Stimulated activated CD4-positive, alpha-beta T cell treated with anti-CD3 and anti-CD28 coated beads, Interleukin-1b, Interleukin-23, amount 100 ng/mL, for 4 hours (primary cell): ENCODE results near the gene S100A5.
"Not testable (repeated sequence)": the region's sequence is repeated elsewhere in the genome, so short reads cannot be mapped to it uniquely, and the experiment has no call there.

Source experiments
- DNase-seq, 2 donors: peaks; one replicate each; pipeline ENCODE4 v3.0.0-alpha.2; 2020; ENCODE audit warnings: low read depth in 2 of 2

The S100A5 gene

DNA sequence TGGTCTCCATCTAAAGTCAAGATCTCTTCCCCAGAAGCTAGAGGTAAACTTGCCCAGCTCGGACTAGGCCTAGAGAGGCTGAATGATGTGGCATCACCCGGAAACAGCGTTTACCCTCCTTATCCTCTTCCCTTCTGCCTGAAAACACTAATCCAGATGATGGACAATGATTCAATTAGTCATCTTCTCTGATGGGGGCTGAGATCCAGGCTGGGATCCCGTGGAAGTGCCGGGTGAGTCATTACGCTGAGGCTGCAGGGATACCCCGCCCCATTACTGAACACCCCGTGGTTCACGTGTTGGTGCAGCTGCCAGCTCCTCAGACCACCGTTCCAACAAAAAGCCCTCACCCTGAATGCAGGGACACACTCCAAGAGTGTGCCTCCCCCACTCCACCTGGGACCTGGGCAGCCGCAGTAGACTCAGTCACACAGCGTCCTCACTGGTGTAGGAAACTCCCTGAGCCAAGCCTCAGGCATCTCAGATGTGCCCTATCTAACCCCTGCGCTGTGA, 7.0 kb downstream of the S100A5 start:
- no peak for DNase-seq

DNA sequence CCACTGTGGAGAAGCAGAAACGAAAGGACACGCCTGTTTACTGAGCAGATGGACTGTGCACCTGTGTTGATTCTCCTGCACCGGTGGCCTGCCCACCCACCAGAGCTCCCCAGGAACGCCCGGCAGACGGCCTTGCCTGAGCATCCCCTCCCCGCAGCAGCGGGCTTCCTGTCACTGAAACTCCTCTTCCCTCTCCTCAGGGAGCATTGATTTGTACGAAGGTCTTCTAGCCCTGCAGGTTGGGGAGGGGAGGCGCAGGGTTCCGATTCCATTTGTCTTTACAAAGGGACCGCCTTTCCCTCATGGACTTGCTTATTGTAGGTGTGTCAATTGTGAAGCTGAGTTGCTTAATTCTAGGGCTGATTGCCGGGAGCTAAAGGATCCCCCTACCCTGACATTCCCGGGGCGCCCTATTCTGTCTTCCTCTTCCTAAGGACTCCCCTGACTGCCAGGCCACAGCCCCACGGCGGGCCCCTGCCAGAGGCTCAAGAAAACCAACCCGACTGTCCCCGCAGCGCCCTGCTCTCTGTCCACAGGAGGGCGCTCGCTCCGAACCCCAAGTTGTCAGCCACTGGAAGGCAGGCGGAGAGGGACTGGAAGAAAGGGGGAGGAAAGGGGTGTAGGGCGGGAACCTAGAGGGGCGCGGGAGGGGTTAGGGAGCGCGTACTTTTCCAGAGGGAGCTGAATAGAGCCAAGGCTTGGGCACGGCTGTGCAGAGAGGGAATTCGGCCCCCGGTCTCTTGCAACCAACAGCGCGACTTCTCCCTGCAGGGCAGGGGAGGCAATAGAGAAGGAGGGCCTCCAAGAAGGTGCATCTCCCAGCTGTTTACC, 7.8 kb downstream of the S100A5 start:
- DNase-seq = peak; percentile 65 to 69

DNA sequence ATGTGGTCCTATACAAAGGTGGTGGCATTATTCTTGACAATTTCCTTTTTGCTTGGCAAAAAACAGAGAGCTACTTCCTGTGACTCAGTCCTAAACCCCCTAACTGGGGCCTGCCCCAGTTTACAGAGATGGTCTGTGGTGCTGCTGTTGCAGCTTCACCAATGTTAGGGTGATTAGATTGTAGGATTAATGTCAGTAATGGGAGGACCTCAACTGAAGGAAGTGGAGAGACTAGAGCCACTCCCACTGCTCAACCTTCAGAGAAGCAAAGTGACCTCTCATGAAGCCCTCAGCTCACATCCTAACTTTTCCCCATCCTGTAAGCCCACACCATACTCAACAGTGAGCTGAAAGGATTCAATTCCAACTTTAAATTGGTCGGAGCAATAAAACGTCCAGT, 8.6 kb downstream of the S100A5 start:
- DNase-seq = peak in 1 of 2 donors; percentile 32

DNA sequence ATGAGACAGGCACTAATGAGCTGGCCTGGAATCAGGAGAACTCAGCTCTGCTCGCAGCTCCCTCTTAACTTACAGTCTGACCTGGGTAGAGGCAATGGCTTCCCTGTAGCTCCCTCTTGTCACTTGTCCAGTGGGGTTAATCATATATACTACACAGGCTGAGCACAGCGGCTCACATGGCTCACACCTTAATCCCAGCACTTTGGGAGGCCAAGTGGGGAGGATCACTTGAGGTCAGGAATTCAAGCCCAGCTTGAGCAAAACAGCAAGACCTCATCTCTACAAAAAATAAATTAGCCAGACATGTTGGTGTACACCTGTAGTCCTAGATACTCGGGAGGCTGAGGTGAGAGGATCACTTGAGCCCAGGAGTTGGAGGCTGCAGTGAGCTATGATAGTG, 9.1 kb downstream of the S100A5 start:
- no peak for DNase-seq

DNA sequence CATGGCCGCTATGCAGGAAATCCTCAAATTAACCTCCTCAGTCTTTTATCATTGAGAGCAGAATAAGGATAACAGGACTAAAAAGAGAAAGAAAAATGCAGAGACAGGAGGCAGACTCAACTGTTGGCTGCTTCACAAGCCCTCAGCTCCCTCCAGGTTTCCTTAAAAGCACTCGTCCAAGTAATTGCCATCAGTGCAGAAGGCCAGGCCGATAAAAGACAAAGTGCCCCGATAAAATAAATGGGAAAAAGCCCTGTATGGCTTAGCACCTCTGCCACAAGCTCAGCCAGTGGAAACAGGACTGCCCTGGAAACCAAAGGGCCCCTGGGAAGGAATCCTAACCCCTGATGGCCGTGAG, 13.1 kb downstream of the S100A5 start:
- no peak for DNase-seq

DNA sequence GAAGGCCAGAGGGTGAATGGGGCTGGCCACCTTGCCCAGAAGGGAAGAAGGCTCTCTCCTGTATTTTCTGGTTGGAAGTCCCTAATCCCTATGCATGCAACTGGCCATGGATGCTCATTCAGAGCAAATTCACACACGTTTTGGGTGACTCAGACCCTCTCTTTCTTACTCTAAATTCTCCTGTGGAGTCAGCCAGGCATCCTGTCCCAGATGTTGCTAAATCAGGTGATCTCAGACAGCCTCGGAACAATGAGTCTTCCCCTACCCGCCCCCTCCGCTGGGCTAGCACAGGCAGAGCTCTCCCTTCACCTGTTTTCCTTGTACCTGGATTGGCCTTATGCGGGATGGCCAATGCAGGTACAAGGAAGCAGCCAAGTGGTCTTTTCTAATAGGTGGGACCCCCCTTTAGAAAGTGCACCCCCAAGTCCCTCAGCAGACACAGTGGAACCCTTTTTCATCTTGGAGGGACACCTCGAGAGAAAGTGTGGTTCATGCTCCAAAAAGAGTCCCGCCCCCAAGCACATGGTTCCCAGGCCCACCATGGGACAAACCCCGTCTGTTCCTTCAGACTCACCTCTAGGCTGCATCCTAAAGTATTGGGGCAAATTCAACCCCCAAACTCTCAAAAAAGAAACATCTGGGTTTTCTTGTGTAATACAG, 13.6 kb downstream of the S100A5 start:
- DNase-seq = no peak

DNA sequence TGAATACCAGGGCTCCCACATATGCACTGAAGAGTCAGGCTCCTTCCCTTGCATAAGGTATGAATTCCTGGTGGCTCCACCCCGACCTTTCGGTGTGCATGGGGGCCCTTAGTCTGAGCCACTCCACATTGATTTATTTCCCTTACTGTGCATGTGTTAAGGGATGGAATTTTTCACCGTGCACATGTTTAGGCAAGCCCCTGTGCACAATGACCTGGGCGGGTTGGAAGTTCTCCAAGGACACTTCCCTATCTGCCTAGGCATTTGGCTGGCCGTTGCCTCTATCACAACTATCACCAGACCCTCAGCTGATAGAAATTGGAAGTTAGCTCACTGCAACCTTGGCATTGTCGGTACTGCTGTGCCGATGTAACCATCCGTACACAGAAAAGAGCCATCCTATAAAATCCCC, 14.6 kb downstream of the S100A5 start:
- no peak for DNase-seq

DNA sequence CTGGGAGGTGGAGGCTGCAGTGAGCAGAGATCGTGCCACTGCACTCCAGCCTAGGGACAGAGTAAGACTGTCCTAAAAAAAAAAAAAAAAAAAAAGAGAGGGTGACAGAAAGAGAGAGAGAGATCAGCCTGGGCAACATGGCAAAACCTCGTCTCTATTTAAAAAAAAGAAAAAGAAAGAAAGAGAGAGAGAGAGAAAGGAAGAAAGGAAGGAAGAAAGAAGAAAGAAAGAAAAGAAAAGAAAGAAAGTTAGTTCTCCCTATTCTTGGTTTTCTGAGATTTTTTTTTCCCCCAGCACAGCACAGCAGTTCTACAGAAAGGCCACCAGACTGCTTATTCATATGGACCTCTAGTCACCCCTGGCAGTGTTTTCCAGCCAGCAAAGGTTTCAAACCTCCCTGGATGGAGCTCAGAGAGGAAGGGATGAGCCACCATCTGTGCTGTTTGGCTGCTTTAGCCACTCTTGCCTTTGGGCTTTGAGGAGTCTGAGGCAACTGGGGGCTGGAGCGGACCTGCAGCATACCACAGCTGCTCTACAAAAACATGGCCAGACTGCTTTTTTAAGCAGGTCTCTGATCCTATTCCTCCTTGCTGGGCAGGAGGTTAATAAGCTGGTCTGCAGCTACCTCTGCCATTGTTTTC, 15.5 kb downstream of the S100A5 start:
- no peak for DNase-seq

DNA sequence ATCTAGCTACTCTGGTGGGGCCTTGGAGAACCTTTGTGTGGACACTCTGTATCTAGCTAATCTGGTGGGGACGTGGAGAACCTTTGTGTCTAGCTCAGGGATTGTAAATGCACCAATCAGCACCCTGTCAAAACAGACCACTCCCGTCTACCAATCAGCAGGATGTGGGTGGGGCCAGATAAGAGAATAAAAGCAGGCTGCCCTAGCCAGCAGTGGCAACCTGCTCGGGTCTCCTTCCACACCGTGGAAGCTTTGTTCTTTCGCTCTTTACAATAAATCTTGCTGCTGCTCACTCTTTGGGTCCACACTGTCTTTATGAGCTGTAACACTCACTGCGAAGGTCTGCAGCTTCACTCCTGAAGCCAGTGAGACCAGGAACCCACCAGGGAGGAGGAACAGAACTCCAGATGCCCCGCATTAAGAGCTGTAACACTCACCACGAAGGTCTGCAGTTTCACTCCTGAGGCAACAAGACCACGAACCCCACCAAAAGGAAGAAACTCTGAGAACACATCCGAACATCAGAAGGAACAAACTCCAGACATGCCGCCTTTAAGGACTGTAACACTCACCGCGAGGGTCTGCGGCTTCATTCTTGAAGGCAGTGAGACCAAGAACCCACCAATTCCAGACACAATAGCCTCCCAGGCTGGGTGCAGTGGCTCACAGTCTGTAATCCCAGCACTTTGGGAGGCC, 18.2 kb downstream of the S100A5 start:
- not testable (repeated sequence) for DNase-seq

DNA sequence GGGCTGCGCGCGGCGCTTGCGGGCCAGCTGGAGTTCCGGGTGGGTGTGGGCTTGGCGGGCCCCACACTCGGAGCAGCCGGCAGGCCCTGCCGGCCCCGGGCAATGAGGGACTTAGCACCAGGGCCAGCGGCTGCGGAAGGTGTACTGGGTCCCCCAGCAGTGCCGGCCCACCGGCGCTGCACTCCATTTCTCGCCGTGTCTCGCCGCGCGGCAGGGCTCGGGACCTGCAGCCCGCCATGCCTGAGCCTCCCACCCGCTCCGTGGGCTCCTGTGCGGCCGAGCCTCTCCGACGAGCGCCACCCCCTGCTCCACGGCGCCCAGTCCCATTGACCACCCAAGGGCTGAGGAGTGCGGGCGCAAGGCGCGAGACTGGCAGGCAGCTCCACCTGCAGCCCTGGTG, 18.9 kb downstream of the S100A5 start:
- not testable (repeated sequence) for DNase-seq

DNA sequence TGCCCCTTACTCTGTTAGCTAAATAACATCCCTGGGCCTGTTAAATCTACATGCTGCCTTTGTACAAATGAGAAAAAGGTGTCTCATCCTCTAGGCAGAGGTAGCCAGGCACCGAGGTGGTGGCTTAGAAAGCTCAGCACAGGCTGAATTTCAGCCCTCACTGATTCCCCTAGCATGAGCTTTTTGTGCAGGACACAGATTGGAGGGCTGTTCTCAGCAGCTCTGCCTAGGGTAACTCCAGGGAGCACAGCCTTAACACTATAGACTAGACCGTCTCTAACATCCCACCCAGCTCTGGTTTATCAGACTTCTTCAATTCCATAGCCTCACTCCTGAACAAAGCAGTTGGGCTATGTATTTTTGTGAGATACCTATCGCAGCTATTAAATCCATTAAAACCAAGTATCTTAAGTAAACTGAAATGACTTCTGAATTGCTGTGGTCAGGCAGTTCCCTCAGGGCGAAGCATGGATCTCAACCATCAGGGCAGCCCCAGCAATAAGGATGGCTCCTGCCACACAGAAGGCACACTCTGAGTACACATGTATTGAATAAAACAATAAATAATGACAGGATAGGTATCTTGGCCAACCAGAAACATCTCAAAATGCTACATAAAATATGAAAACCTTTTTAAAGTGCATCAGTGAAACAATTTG, 19.8 kb downstream of the S100A5 start:
- DNase-seq = no peak

DNA sequence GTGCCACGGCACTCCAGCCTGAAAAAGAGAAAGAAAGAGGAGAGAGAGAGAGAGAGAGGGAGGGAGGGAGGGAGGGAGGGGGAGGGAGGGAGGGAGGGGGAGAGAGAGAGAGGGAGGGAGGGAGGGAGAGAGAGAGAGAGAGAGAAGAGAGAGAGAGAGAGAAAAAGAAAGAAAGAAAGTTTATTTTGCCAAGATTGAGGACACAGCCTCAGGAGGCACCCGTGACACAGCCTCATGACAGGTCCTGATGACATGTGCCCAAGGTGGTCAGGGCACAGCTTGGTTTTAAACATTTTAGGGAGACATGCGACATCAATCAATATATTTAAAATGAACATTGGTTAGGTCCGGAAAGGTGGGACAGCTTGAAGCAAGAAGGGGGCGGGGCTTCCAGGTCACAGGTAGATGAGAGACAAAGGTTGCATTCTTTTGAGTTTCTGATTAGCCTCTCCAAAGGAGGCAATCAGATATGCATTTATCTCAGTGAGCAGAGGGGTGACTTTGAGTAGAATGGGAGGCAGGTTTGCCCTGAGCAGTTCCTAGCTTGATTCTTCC, 20.5 kb downstream of the S100A5 start:
- DNase-seq = not testable (repeated sequence)

DNA sequence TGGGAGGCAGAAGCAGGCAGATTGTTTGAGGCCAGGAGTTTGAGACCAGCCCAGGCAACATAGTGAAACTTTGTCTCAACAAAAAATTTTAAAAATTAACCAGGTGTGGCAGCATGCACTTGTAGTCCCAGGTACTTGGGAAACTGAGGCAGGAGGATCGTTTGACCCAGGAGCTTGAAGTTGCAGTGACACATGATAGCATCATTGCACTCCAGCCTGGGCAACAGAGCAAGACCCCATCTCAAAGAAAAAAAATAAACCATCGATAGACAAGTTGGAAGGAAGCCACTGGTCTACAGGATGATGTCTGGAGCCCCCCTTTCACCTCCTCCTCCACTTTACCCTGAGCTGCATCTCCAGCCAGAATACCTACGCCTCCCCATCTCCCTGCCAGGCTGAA, 21.5 kb downstream of the S100A5 start:
- DNase-seq = no peak

DNA sequence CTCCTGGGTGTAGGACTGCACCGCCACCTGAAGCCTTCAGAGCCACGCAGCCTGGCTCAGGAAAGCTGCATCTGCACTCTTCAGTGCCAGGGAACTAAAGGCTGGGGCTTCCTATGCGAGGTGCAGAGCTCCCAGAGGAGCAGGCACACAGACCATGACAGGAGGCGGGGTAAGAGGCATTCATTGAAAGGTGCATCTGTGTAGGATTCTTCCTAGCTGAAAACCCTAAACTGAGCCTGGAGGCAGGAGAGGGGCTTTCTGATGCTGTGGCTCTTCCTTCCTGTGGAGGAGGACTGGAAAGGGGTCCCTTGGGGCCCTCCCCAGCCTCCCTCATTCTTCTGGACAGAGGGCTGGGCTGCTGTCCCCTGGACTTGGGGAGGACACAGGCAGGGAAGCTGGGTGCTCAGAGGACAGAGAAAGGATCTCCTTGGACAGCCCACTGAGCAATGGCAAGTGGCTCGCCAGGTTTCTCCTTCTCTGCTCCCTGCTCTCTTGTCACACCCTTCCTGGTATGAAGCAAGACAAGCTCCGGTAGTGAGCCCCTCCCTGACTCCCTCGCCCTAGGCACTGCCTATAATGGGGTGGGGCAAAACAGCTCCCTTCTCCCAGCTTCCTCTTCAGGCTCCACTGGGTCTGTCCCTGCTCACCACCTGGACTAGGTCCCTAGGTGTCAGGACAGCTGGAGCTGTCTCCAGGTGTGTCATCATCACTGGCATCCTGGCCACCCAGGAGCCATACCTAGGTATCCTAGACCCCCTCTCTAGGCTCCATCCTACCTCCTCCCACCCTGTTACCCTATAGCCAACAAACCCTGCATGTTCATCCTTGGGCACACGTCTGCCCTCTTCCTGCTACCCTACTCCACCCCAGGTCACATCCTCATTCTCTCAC, 25.0 kb downstream of the S100A5 start:
- no peak for DNase-seq

DNA sequence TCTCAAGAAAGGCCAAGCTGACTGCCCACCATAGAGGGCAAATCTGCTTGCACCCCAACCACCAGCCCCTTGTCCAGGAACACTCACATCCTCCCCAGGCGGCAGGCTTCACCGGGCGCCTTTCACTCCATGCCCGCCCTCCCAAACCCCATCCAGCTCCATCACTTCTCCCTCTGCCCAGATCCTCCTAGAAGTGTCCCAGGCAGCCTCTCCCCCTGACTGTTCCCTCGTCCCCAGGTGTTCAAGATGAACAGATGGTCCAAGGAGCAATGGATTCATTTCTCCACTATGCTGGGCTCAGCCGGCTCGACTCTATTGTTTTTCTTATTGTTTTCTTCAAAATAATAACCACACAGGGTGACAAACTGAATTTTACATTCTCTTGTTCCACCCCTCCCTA, 27.1 kb downstream of the S100A5 start:
- no peak for DNase-seq

DNA sequence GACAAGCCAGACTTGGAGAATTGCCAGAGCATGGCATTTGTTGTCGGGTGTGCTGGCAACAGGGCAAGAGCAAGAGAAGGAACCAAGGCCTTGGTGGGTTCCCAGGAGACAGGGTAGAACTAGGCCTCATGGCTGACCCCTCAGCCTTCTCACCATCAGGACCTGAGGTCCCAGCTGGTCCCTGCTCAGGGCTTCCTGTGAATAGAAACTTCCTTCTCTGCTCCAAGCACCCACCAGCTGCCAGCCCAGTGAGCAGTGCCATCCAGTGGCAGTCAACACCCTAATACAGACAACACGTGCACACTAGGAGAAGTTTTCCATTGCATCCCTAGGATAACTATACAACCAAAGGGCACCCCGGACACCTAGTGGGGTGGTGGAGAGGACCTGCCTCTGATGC, 27.7 kb downstream of the S100A5 start:
- no peak for DNase-seq

DNA sequence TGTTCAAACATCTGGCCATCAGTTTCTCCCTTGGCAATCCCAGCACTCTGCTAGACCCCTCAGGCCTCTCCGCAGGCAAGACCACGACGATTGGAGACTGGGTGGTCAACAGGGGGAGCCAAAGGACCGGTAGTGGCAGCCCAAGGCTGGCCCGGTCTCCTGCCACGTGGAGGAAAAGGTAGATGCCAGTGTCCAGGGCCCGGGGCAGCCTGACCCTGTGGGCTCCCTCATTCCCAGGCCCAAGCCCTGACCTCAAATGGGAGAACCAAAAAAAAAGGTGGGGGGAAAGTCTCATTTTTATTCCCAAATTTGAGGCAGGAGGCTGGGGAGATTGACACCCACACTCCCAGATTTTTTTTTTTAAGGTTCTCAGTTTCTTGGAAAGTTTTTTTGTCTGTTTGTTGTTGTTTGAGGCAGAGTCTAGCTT, 29.7 kb downstream of the S100A5 start:
- peak; percentile 70 to 79 for DNase-seq

DNA sequence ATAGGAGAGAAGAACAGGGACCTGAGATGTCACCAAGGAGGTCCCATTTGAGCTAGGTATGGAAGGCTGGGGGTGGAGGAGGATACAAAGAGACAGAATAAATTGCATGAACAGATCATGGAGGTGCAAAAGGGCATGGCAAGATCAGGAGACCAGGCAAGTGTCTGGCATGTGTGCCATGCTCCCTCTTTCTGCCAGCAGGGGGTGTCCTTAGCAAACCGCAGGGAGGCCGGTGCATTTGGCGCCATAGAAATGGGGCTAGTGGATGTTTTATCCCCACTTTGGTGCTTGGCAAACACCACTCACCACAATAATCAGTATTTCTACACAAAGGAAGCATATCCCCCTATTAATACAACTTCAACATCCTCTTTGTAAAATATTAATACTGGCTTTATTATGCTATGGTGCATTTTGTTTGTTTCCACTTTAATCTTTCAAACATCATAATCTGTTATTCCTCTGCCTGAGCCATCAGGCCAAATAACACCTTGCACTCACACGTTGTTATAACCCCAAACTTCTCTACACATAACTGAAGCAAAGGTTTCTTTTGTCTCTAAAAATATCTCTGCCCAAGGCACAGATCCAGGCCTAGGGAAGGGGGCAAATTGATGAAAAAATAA, 30.9 kb downstream of the S100A5 start:
- DNase-seq = peak; percentile 56 to 61

DNA sequence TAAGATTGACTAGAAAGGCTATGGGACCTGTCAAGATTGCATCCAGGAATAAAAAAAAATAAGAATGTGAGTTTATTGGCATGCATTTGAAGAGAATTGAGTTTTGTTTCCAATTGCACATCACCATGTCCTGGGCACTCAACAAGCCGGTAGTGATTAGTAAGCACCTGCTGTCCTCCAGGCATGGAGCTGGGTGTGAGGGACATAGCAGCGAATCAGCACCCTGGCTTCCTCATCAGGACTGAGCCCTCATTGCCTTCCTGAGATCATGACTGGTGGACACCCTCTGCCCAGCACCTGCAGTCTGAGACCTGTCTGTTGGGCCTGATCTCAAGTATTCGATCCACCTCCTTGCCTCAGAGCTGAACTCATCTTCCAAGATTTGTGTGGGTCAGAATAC, 31.7 kb downstream of the S100A5 start:
- DNase-seq = no peak
